NCI-H2171 treated with DMSO at 0.1 percent for 48 hours (cell line): ENCODE data around the gene ZNF141.
"Not testable (repeated sequence)": the region's sequence is repeated elsewhere in the genome, so short reads cannot be mapped to it uniquely, and the experiment has no call there.

ENCODE experiments used
- DNase-seq: peaks from one replicate; lab custom pipeline; 2025; lab: John Stamatoyannopoulos, UW

The ZNF141 gene

DNA sequence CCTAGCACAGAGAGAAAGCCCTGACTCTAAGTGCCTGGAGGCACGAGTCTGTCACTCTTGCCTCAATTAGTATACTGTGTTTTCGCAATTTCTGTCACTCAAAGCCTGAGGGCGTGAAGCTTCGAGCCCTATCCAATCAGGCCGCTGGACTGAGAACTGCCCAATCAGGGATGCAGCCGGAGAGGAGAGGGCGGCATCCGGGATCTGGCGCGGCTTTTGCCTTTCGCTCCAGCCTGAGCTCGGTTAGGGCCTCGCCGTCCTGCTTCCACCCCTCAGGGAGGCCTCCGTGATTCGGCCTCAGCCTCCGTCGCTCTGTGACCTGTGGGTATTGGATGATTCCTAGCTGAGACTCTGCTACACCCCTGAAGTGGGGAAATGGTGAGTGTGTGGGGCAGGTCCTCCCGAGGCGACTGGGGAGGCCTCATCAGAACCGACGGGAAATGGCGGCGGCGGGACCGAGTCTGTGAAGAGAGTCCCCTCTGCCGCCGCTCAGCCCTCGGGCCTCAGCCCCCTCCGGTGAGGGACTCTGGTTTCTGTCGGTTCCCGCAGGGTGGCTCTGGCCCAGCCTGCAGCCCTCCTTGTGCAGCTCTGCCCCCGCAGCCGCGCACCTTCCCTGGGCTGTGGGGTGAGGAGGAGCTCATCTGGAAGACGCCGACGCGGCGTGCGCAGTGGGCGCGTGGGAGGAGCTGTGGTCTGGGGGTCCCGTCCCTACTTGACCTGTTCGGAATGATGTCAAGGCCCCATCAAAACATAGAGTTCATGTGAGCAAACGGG, 48.5 kb downstream of the ZNF141 start:
- DNase-seq = no peak

GRCh38 chr4:386708-387105, 49.1 kb downstream of the ZNF141 start:
- DNase-seq = no peak

GRCh38 chr4:404006-404405, 66.4 kb downstream of the ZNF141 start:
- no peak for DNase-seq

- DNase-seq = not testable (repeated sequence)
Observed at GRCh38 chr4:408321-408720, 70.7 kb downstream of the ZNF141 start.

DNA sequence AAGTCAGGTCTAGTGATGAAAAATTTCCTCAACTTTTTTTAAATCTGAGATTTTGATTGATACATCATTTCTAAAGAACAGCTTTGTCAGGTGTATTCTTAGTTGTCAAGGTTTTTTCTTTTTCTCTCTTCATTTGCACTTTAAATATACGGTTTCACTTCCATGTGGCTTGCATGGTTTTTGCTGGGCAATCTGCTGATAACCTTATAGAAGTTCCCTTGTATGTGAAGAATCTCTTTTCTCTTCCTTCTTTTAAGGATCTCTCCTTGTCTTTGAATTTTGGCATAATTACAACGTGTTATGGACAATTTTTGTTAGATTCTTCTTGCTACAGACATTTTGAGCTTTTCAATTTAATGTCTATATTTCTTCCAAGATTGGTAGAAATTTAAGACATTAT, 85.0 kb downstream of the ZNF141 start:
- DNase-seq = no peak
